Testis (tissue), 2 donors: ENCODE results near the gene DPF3.

Experiments used
- CTCF ChIP-seq, 3 experiments: fragments of 450-650 bp in 2 of 3; fragments of 200-600 bp in 1 of 3; sonication (generic) in 1 of 3; IDR thresholded peaks; one replicate each; pipeline ENCODE4 v1.5.1; 2016 to 2019; ENCODE audit warnings: antibody characterized with exemption in 3 of 3, mild to moderate bottlenecking in 2 of 3, moderate library complexity in 1 of 3
- POLR2A ChIP-seq: fragments of 450-650 bp; IDR thresholded peaks from one replicate; pipeline ENCODE4 v1.6.1; 2017; ENCODE audit warnings: antibody characterized with exemption, mild to moderate bottlenecking, moderate library complexity

DNA sequence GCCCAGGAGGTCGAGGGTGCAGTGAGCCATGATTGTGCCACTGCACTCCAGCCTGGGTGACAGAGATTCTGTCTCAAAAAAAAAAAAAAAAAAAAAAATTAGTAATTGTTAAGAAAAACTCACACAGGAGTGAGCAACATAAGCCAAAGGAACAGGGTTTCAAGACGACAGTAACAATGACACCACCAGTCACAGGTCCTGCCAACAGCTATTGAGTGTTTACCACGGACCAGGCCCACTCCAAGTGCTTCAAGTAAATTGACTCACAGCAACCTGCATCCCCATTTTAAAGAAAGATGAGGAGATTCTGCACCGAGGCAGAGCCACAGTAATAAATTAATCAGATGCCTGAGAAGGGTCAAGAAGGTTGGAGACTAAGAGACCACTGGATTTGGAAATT lies 194.5 kb downstream of the DPF3 start:
- TF ChIP-seq CTCF (IDR thresholded peaks at IDR 0.05) (no peak), POLR2A (no peak)
